SH-SY5Y (cell line): ENCODE results near the gene BTBD3.

ENCODE experiments used
- GATA2 ChIP-seq: IDR thresholded peaks from 2 replicates; pipeline ENCODE4 v1.6.1; 2011; ENCODE audit warnings: mild to moderate bottlenecking, low read depth, low read length
- GATA3 ChIP-seq: IDR thresholded peaks from 2 replicates; pipeline ENCODE4 v1.6.1; 2011; ENCODE audit warnings: low read depth, mild to moderate bottlenecking, low read length, moderate library complexity

The BTBD3 gene

DNA sequence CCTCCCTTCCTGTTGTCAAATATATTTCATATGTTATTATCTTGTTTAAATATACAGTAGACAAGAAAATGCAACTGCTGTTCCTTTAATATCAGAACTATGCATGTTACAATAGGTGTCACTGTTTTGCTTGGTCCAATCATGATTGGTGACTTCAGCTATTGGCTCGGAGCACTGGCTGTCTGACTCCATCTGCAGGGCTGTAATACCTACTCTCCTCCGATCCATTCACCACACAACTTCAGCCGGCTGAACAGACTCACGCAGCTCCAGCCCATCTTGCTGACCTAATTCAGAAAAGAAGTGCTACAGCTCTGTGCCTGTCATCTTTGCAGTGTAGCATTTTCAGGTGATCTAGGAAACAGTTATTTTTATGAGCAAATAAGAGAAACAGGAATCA, at the start of gene BTBD3:
TSS of gene BTBD3 (plus strand) at position 231 of the 400 bp plus-strand sequence. CDS start 383 bp downstream, outside the sequence.
- no peak for TF ChIP-seq GATA3
- TF ChIP-seq GATA2 = no peak

DNA sequence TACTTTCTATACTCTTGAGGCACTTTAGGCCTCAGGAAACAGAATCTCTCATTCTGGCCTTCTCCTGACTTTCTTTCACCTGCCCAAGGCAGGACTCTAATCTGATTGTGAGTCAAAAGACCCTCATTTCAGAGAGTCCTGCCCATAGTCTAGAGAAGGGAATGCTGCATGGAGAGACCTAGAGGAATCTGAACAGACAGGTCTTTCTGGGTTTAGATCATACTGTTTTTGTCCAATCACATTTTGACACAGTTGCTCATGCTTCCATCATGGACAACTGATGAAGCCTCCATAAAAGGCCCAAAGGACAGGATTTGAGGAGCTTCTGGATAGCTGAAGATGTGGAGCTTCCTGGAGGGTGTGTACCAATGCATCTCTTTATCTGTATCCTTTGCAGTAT, 48.1 kb upstream of the BTBD3 start:
- no peak for TF ChIP-seq GATA2
- no peak for TF ChIP-seq GATA3

DNA sequence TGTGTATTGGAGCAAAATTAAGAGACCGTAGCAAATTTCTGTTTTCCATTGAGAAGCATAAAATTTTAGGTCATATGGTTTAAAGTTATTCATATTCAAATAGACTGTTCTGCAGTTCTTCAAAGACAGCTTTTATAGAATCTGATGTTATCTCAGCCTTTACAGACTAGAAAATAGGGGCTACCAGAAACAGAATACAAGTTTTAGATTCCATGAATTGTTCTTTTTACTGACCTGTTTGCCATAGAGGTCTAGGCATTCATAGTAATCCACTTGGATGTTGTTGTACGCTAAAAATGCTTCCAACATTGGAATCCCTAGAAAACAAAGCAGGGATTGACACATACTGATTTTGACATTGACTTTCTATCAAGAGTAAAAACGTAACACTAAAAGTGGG, 47.3 kb upstream of the BTBD3 start:
- TF ChIP-seq GATA2 (no peak), GATA3 (no peak)

DNA sequence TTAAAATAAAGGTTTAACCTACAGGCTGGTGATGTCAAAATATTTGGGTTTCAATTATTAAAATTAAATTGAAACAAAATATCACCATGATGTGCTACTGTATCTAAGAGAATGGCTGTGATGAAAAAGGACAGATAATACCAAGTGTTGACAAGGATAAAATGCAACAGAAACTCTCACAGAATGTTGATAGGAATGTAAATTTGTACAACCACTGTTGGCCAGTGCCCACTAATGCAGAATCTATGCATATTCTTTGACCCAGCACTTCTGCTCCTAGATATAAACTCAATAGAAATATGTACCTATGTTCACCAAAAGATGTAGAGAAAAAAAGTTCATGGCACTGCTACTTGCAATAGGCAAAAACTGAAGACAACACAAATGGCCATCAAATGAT, 41.1 kb upstream of the BTBD3 start:
- no peak for TF ChIP-seq GATA2
- no peak for TF ChIP-seq GATA3

DNA sequence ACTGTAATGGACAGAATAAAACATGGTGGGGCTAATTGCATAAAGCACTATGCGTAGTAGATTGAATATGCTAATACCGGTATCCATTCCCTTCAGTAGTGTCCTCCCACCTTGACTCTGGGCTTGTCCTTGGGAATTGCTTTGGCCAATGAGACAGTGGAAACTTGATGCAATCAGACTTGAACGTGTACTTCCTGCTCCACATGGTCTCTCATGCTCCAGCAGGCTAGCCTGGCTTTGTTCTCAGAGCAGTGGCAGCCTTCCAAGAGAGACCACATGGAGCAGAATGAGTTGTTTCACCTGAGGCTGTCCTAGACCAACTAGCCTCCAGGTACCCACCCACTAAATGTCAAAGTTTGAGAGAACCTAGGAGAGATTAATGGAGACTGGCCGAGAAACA, 37.0 kb upstream of the BTBD3 start:
- TF ChIP-seq GATA3 (no peak), GATA2 (no peak)

DNA sequence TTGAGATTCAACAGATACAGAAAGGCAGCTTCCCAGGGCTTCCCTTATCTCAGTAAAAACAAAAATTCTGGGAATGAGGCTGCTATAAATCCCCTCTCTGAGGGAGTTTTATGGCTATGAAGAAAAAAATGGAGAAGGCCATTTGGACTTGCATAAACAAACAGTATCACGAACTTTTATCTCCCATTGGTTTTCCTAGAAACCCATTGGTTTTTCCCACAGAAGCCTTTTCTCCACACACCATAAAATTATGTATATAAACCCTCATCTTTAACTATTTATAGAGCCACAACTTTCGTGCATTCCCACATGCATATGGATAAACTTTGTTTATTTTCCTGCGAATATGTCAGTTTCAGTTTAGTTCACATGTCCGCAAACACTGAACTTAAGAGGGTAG, 36.2 kb upstream of the BTBD3 start:
- TF ChIP-seq GATA2 = no peak
- no peak for TF ChIP-seq GATA3

DNA sequence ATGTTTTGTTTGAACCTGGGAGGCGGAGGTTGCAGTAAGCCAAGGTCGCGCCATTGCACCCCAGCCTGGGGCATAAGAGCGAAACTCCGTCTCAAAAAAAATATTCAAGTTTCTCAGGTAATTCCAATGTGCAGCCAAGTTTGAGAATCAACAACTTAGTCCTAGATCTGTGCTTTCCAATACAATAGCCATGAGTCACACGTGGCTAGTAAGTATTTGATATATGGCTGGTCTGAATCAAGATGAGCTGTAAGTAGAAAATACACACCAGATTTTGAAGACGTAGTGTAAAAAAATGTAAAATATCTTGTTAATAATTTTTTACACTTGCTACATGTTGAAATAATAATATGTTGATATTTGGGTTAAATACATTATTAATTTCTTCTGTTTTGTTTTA, 35.0 kb upstream of the BTBD3 start:
- TF ChIP-seq GATA2 (no peak), GATA3 (no peak)

DNA sequence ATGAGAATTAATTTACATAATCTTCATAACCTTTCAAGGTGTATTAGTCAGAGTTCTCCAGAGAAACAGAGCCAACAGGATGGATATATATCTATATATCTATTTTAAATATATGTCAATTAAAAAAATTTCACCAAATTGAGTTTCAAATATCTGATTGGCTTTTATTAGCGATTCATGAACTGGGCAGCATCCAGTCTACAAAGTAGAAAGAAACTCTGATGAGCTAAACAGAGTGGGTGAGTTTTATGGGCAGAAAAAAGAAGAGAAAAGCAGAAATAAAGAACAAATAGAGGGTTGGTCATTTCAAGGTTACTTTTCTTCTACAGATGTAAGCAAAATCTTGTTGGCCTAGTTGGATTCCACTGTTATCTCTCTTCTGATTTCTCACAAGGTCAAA, 29.0 kb upstream of the BTBD3 start:
- TF ChIP-seq GATA3 = no peak
- TF ChIP-seq GATA2 = no peak

DNA sequence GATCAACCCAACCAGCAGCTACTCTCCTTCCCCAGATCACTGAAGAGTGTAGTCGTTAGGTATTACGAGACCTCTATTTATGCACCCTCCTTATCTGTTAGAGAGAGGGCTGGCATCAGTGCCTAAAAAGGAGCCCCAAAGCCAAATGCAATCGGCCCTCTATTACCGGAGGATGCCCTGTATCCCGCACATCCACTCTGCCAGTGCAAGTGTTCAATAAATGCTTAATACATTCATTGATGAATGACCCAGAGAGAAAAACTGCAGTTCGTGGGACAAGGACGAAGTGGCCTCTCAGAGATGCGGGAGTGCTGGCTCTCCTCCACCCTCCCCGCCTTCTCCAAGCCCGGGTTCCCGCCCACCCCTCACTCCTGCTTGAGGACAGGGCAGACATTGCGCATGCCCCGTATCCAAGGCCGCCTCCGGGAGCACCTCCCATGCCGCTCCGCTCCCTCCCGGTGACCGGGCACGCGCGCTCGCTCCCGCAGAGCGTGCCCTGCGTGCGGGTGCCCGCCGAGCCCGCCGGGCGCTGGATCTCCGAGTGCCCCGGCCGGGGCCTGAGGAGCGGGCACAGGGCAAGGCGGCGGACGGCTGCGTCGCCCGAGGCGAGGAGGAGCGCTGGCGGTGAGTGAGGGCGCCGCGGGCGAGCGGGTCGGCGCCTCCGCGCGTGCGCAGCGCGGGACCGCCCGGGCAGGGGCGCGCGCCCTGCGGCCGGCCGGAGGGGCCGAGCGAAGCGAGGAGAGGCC, 27.2 kb upstream of the BTBD3 start:
- TF ChIP-seq GATA2 (no peak), GATA3 (no peak)

DNA sequence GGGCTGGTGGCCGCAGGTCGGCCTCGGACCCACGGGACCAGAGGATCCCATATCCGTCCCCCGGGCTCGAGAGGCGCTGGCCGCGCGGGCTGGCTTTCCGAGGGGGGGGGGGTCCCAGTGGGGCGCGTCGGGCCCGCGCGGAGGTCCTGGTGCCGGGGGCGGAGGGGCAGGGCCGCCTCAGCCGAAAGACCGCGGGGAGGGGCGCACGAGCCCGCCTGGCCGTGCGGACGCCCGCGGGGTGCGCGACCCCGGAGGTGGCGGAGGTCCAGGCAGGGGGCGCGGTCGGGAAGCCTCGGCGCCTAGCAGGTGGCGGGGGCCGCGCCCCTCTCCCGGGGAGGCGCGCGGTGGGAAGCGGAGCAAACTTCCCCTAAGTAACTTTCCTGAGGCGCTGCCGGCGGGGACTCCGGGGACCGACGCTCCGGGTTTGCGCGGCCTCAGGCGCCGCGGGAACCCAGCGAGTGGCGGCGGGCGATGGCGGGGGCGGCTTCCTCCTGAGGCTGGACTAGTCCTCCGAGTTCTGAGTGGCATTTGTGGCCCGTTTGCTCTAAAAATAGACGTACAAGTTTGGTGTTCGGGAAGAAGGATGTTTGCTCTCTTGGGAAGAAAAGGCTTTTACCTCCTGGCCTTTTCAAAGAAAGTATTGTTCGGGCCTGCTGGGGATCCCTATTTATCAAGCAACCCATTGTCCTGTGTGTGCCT, 26.5 kb upstream of the BTBD3 start:
- TF ChIP-seq GATA2 = no peak

DNA sequence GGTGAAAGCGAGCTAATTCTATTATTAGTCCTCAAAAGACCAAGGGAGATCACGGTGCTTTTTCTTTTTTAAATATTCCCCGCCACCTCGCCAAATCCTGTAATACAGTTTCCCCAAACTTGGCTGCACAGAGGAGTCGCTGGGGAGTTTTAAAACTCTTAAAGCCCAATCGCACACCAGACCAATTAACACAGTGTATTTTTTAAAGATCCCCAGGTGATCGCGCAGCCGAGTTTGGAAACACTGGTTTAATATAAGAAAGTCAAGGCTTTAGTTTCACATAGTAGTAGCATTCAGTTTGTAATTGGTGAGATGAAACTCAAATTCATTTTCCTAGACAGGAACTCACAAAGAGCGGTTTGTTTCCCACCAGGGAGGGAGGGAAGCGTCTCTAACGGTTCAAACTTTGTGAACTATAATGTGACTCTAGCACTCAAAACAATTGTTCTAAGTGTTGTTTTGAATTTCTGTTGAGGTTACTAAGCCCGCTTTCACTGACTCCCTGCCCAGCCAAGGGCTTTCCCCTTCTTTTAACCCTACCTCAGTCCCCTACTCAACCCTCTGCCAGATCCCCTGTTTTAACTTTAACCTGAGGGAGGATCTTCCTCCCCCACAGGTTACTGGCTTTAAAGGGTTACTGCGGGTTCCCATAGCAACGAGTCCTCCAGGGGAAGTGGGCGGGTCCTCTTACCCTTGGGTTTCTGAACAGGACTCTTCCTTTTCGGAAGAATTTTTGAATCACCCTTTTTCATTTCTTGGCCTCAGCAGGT, 25.7 kb upstream of the BTBD3 start:
- TF ChIP-seq GATA2 = no peak
- no peak for TF ChIP-seq GATA3

DNA sequence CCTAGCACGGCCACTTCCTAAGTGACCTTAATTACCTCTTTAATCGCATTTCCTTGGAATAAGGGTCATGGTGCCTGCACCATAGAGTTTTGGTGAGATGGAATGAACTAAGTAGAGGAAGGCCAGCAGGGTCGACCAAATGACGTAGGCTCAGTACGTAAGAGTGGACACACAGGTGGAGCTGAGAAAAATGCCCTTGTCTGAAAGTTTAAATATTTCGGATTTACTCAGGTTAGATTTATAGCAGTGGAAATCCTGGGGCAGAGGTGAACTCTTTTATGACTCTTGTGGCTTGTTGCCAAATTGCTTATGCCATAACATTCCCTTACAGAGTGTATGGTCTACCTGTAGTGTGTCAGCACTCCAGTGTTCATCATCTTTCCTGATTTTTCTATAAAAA, 23.6 kb upstream of the BTBD3 start:
- TF ChIP-seq GATA2 (no peak), GATA3 (no peak)

DNA sequence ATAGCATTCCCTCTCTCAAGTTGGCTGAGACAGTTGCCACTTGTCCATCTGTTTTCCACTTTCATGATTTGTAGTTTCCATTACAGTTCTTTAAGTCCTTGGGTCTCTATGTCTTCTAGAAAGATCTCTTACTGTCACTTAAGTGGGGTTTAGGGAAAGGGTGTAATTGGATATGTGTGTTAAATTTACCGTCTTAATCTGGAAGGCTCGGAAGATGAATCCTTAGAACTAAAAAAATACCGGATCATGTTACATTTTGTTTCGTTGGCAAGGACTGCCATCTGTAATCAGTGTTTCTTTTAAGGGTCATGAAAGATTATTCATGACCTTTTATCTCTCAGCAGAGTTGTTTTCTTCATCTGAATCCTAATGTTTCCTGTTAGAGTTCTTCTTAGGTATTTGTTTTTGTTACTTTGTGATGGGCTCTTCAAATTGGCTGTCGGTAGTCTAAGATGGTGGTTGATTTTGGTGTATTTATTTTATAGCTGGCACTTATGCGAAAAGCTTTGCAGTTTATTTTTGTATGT, 21.8 kb upstream of the BTBD3 start:
- TF ChIP-seq GATA2 = no peak
- no peak for TF ChIP-seq GATA3

DNA sequence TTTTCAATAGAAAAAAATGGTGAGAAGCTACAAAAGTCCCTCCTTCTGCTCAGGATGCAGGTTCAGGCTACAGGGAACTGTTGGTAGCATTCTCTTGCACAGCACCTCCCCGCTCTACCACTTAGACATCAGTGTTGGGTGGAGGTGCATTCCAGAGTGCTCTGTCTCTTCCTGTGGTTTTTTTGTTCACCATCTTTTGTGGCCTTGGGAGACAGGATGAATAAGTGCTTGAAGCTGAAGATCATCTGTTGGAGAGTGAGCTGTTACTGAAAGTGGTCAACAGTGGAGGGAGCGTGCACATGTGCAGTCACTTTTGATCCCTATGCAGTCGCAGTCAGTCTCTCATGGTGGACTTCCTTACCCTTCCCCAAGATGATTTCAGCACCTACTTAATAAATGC, 16.6 kb upstream of the BTBD3 start:
- TF ChIP-seq GATA2 (no peak), GATA3 (no peak)
